Activated CD8-positive, alpha-beta memory T cell treated with anti-CD3 and anti-CD28 coated beads for 1 hour (primary cell): ENCODE data around the gene TMEM42.

ENCODE experiments used
- DNase-seq, 2 donors: peaks; one replicate each; pipeline ENCODE4 v3.0.0-alpha.2; 2020; ENCODE audit warnings: low read depth in 1 of 2; ENCODE audit errors: extremely low read depth in 1 of 2

The TMEM42 gene

GRCh38 chr3:44870375-44871061, 8.8 kb downstream of the TMEM42 start:
- DNase-seq, result no peak

- DNase-seq, result no peak
These were observed 12.6 kb downstream of the TMEM42 start, which contains the start of gene TGM4 for GRCh38 chr3:44874308-44874707. TSS of gene TGM4 (plus strand) at chr3:44874608. CDS start at chr3:44874679, 71 bp downstream.

GRCh38 chr3:44875596-44875995, 13.9 kb downstream of the TMEM42 start:
- DNase-seq, result no peak

GRCh38 chr3:44877333-44877732, 15.6 kb downstream of the TMEM42 start:
- no peak for DNase-seq

- DNase-seq, result no peak
These were observed 18.6 kb downstream of the TMEM42 start for GRCh38 chr3:44880284-44880683.

- no peak for DNase-seq
These were observed 21.7 kb downstream of the TMEM42 start for GRCh38 chr3:44883213-44883955.

- DNase-seq, result no peak
These were observed 22.3 kb downstream of the TMEM42 start for GRCh38 chr3:44883999-44884431.

GRCh38 chr3:44885618-44886017, 23.9 kb downstream of the TMEM42 start:
- no peak for DNase-seq

GRCh38 chr3:44886561-44886960, 24.8 kb downstream of the TMEM42 start:
- DNase-seq, result no peak

- no peak for DNase-seq
These were observed 25.4 kb downstream of the TMEM42 start for GRCh38 chr3:44887101-44887500.

GRCh38 chr3:44890258-44890657, 28.5 kb downstream of the TMEM42 start:
- DNase-seq, result no peak

GRCh38 chr3:44890852-44891251, 29.1 kb downstream of the TMEM42 start:
- no peak for DNase-seq

- DNase-seq, result no peak
These were observed 31.0 kb downstream of the TMEM42 start for GRCh38 chr3:44892689-44893088.

GRCh38 chr3:44893097-44893496, 31.4 kb downstream of the TMEM42 start:
- DNase-seq, result no peak

GRCh38 chr3:44894485-44894884, 32.8 kb downstream of the TMEM42 start:
- DNase-seq, result no peak

GRCh38 chr3:44896440-44896839, 34.7 kb downstream of the TMEM42 start:
- DNase-seq, result no peak

GRCh38 chr3:44899683-44900367, 38.1 kb downstream of the TMEM42 start:
- DNase-seq, result no peak

- no peak for DNase-seq
These were observed 40.9 kb downstream of the TMEM42 start for GRCh38 chr3:44902628-44903027.

GRCh38 chr3:44903314-44903713, 41.6 kb downstream of the TMEM42 start:
- DNase-seq, result no peak

GRCh38 chr3:44903751-44904150, 42.0 kb downstream of the TMEM42 start:
- DNase-seq, result no peak

GRCh38 chr3:44905446-44906157, 43.9 kb downstream of the TMEM42 start:
- DNase-seq, result no peak
